Stimulated activated CD4-positive, alpha-beta T cell treated with anti-CD3 and anti-CD28 coated beads, Interleukin-1b, Interleukin-23, amount 100 ng/mL, for 24 hours (primary cell): Measurements from ENCODE around the gene TNFRSF8.

Source experiments
- DNase-seq, 4 experiments: peaks; one replicate each; pipeline ENCODE4 v3.0.0-alpha.2; 2020; ENCODE audit warnings: low read depth in 4 of 4, low spot score in 1 of 4

TNFRSF8 gene

GRCh38 chr1:12140515-12141162 is 77.5 kb downstream of the TNFRSF8 start:
- DNase-seq: no peak

GRCh38 chr1:12141163-12141850 is 78.2 kb downstream of the TNFRSF8 start:
- no peak for DNase-seq

- DNase-seq: no peak
Observed at GRCh38 chr1:12142141-12142823, 79.2 kb downstream of the TNFRSF8 start.

GRCh38 chr1:12142891-12143630 is 80.0 kb downstream of the TNFRSF8 start:
- no peak for DNase-seq

GRCh38 chr1:12143631-12144155 is 80.6 kb downstream of the TNFRSF8 start:
- DNase-seq: no peak

GRCh38 chr1:12144236-12144635 is 81.1 kb downstream of the TNFRSF8 start:
- DNase-seq: no peak

GRCh38 chr1:12144969-12145368 is 81.9 kb downstream of the TNFRSF8 start:
- no peak for DNase-seq

GRCh38 chr1:12145616-12146342 is 82.7 kb downstream of the TNFRSF8 start:
- no peak for DNase-seq

GRCh38 chr1:12146343-12147112 is 83.4 kb downstream of the TNFRSF8 start:
- no peak for DNase-seq

GRCh38 chr1:12147201-12147701 is 84.1 kb downstream of the TNFRSF8 start:
- DNase-seq: no peak

GRCh38 chr1:12148160-12148957 is 85.3 kb downstream of the TNFRSF8 start:
- DNase-seq: no peak

GRCh38 chr1:12148958-12149790 is 86.1 kb downstream of the TNFRSF8 start:
- no peak for DNase-seq

GRCh38 chr1:12149791-12150175 is 86.7 kb downstream of the TNFRSF8 start:
- no peak for DNase-seq

- DNase-seq: no peak
Observed at GRCh38 chr1:12150456-12151200, 87.5 kb downstream of the TNFRSF8 start.

- no peak for DNase-seq
Observed at GRCh38 chr1:12151465-12151864, 88.4 kb downstream of the TNFRSF8 start.

GRCh38 chr1:12152113-12152891 is 89.2 kb downstream of the TNFRSF8 start:
- no peak for DNase-seq
